NCI-H510A (cell line): ENCODE measurements around the gene GLDC.

ENCODE experiments used
- DNase-seq: peaks from one replicate; lab custom pipeline; 2025; lab: John Stamatoyannopoulos, UW

Gene GLDC

GRCh38 chr9:6620353-6620752, 25.2 kb downstream of the GLDC start:
- DNase-seq: no peak

- DNase-seq: no peak
Observed at GRCh38 chr9:6619909-6620308, 25.6 kb downstream of the GLDC start.

DNA sequence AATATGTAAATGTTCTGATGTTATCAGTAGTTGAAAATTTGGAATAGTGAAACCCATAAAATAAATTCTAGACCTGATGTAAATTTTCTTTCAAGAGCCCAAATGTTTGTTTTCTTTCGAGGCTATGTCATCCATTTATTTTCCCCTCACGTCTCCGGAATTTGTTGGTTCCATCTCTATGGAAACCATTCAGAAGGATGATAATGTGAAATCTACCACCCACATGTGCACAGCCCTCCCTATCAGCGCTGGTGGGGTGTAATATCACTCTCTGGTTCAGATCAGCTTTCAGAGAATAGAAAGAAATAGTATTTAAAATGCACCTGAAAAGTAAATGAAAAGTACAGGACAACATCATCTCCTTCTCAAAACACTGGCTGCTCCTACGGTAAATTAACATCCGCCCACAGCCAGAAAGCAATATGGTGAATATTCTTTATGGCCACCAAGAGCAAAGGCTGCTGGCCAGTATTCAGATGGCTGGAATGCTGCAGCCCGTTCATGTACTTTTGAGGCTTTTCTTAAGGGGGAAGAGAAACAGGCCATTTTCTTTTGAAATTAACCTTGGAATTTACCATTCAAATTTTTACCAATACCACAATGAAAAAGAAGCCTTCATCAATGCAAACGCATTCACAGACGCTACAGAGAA, 28.5 kb downstream of the GLDC start:
- no peak for DNase-seq

- no peak for DNase-seq
Observed at GRCh38 chr9:6614489-6614888, 31.0 kb downstream of the GLDC start.

- DNase-seq: no peak
Observed at GRCh38 chr9:6611865-6612264, 33.7 kb downstream of the GLDC start.

- DNase-seq: no peak
Observed at GRCh38 chr9:6610073-6610472, 35.5 kb downstream of the GLDC start.

- DNase-seq: no peak
Observed at GRCh38 chr9:6609497-6610016, 36.0 kb downstream of the GLDC start.

DNA sequence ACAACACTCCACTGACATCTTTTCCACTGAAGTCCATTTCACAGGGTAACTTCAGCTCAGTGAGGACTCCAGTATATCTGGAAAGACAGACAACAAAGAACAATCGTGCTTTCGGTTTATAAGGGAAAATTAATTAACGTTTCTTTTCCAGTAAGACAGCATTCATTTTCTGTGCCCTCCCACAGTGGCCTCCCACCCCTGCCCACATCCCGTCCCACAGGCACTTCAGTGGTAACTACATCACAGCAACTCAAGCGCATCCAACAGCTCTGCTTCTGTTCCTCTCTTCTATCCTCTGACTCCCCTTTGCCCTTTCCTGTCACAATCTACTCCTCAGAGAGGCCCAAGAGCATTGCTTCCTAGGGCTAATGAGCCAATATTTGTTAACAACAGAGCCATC, 40.3 kb downstream of the GLDC start:
- no peak for DNase-seq

DNA sequence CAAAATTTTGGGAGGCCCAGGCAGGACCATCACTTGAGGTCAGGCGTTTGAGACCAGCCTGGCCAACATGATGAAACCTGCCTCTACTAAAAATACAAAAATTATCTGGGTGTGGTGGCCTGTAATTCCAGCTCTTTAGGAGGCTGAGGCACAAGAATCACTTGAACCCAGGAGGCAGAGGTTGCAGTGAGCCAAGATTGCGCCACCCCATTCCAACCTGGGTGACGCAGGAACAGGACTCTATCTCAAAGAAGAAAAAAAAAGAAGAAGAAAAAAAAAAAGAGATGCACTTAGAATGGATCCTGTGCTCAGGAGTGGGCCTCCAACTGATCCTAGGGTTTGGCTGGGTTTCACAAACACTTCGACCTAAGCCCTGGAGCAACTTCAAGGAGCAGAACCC, 45.1 kb downstream of the GLDC start:
- no peak for DNase-seq

DNA sequence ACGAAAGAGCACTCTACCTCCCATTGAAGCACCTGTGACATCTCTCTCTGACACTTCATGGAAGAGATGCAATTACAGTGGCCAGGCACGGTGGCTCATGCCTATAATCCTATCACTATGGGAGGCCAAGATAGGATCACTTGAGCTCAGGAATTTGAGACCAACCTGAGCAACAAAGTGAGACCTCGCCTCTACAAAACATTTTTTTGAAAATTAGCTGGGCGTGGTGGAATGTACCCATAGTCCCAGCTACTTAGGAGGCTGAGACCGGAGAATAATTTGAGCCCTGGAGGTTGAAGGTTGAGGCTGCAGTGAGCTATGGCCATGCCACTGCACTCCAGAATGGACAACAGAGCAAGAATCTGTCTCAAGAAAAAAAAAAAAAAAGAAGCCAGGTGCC, 45.5 kb downstream of the GLDC start:
- DNase-seq: no peak

DNA sequence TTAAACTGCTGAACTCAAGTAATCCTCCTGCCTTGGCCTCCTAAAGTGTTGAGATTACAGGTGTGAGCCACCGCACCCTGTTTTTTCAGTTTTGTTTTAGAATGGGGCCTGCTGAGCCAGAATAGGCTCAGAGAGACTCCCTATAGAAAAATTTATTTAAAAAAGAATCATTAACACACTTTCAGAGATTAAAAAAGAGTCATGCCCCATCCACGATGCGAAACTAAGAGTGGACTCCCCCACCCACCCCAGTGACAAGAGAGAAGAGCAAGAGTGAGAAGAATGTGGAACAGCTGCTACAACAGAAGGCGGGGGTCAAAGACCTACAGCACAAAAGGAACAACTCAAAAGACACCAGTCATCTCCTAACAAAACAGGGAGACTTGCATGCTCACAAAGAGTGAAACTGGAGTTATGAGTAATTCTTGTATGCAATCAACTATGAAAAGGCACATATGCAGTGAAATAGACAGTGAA, 47.2 kb downstream of the GLDC start:
- DNase-seq: no peak

DNA sequence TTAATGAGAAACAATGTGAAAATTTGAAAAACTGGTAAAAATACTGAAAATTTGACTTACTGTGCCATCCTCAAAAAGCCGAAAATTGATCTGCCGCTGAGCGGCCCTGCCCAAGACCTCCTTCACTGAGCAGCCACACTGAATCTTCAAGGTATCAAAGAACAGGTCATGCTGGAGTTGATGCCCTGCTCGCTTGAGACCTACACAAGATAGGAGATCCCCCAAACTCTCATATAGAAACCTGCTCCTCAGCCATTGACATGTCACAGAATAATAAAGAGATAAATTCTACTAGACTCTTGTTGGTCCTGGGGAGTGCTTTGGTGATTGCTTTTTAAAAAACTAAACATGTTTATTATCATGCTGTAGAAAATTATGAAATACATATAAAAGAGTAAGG, 52.7 kb downstream of the GLDC start:
- DNase-seq: no peak

DNA sequence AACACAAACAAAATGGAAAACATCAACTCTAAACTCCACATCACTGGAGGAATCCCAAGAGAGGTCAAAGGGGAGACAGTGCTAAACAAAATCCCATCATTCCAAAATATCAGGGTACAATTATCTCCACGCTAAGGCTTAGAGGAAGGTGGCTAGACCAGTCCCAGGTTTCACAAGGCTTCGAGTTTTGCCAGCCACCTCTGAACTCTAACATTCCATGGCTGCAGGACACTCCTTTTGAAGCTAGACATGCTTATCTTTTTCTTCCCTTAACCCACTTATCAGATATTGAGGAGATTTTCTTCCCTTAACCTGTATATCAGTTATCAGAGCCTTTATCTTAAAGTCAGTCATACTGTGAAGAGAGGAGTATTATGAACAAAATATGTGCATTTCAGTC, 53.3 kb downstream of the GLDC start:
- no peak for DNase-seq

DNA sequence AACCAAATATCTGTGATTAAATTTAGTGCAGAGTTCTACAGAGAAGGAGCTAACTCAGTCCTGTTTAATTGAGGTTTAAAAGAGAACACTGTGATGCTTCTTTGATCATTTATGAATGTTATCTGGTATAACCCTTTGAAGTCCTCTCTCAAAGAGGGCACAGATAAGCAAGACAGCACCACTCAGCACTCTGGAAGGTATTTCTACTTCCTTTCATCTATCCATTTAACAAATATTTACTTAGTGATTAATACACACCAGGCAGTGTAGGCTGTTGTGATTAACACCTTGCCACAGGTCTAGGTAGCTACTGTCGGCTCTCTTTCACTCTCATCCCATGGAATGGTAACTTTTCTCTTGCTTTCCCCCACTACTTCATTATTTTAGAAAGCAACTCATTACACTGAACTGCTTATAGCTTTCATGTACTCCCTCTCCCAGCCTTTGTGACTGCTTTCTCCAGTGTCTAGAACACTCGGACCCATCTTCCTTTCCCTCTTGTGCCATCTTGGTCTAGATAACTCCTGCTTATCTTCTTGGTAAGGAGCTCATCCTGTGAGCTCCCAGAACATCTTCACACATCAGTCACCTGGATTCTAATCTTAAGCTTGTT, 54.7 kb downstream of the GLDC start:
- no peak for DNase-seq

DNA sequence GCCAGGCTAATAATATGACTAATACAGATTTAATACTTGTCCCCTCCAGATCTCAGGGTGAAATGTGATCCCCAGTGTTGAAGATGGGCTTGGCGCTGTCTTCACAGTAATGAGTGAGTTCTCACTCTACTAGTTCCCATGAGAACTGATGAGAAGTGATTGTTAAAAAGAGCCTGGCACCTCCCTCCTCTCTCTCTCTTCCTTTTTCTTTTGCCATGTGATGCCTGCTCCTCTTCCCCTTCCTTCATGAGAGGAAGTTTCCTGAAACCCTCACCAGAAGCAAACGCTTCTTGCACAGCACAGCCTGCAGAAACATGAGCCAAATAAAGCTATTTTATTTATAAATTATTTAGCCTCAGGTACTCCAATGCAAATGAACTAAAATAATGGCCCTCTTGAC, 55.2 kb downstream of the GLDC start:
- no peak for DNase-seq

DNA sequence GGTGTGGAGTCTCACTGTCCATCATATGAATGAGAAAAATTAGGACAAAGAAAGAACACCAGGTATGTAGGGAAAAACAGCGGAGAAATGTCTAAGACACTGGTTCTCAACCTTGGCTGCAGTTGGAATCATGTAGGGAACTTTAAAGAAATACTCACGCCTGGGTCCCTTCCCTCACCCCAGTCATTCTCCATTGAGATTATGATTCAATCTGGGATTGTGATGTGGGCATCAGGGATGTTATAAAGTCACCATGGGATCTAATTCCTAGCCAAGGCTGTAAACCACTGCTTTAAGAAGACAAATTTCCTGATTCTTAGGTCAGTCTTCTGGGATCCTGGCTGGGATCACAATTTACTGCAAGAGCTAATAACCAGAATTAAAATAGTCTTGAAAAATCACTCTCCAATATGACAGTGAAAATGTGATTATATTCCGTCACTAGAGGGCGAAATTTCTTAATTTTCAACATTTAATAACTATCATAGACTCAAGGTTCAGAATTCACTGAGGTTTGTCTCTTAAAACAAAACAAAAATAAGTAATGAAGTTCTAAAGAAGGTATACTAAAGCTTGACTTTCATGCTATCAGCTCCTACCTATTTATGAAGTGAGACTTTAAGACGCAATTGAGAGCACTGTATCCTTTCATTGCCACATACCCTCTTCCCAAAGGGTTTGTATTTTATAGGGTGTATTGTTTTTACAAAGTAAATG, 60.5 kb downstream of the GLDC start:
- DNase-seq: no peak

DNA sequence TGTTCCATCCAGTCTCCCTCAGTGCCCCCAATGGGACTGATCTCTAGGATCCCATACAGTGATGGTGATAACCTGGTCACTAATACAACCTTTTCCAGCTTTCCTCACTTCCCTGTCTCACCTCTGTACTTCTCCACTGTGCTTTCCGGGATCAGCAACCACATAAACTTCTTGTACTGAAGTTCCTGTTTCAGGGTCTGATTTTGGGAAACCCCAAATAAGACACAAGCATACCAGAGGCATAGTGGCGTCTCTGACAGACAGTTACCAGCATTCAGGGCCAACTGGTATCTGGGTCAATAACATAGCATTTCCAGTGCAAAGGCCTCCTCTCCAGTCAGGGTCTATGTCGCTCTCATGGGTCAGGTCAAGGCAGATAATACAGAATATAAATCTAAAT, 64.3 kb downstream of the GLDC start:
- DNase-seq: no peak

- DNase-seq: no peak
Observed at GRCh38 chr9:6579613-6580012, 65.9 kb downstream of the GLDC start.

- DNase-seq: no peak
Observed at GRCh38 chr9:6576987-6577386, 68.5 kb downstream of the GLDC start.

GRCh38 chr9:6575324-6576034, 70.0 kb downstream of the GLDC start:
- no peak for DNase-seq

- DNase-seq: no peak
Observed at GRCh38 chr9:6567140-6567591, 78.4 kb downstream of the GLDC start.

DNA sequence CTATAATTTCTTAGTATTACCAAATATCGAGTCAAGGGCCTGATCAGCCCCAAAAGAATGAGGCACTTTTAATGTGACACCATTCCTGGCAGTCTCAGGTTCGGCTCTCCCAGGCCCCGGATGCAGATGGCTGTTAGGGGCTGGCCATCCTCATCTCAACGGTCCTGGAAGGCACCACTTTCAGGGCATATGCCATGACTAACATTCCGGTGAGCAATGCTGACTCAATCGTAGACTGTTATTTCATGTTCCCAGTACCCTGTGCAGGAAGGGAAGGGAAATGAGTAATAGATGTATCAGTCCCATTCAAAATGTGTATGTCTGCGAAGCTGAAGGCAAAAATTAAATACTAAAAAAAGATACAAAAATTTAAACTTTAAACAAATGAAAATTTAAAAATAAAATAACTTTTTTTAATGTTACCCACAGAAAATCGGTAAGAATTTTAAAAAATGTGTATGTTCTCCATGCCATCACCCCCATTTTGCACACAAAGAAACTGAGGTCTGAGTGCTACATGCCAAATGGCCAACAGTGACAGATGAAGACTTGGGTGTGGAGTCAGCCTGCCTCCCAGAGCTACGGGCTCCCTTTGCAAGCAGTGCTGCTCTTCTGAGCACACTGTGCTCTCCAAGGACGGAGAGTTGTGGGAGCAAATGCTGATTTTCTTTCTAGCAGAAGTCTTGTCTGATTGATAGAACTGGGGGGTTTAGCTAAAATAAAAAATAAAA, 79.0 kb downstream of the GLDC start:
- no peak for DNase-seq
